Urinary bladder (tissue), 4 donors: ENCODE data around the gene WDR70. TPM values are rescaled to one million over a fixed set of nuclear protein-coding genes. Genes with fewer than 3 reads are reported as not detected.
"Not testable (repeated sequence)": the region's sequence is repeated elsewhere in the genome, so short reads cannot be mapped to it uniquely, and the experiment has no call there.

Experiments used
- DNase-seq: peaks from one replicate; pipeline ENCODE4 v3.0.0-alpha.2; 2015; ENCODE audit errors: extremely low spot score
- H3K27ac ChIP-seq: one replicate; pipeline ENCODE4 v1.5.1; 2013; ENCODE audit warnings: low read depth, mild to moderate bottlenecking, moderate library complexity
- H3K36me3 ChIP-seq: one replicate; pipeline ENCODE4 v1.6.1; 2013; ENCODE audit warnings: mild to moderate bottlenecking, moderate library complexity; ENCODE audit not compliant: insufficient read depth
- H3K4me1 ChIP-seq: one replicate; pipeline ENCODE4 v1.6.1; 2013; ENCODE audit warnings: mild to moderate bottlenecking, moderate library complexity; ENCODE audit not compliant: insufficient read depth
- H3K4me3 ChIP-seq: one replicate; pipeline ENCODE4 v1.5.1; 2013; ENCODE audit warnings: low read depth, low read length
- WGBS: extraction: QIAGEN DNeasy Blood & Tissue Kit; methylation state at CpG from one replicate; pipeline ENCODE4 v1.1.7; 2013; 5-methylcytosine and 5-hydroxymethylcytosine counted together
- polyA plus RNA-seq: library from polyadenylated mRNA; stranded (reverse); fragments of 200-250 nt; gene quantifications from one replicate; pipeline ENCODE4 v1.2.3, GENCODE V29; 2013
- total RNA-seq: library from RNA; depleted of rRNA; stranded (reverse); fragments of >200 nt; gene quantifications from one replicate; pipeline ENCODE4 v1.2.3, GENCODE V29; 2014
- donor health status: healthy with polysubstance abuse.
- donor health status: healthy.

WDR70 gene
- total and polyA plus RNA-seq, 2 donors: 19.3 to 48.3 TPM

- not testable (repeated sequence) for DNase-seq, H3K27ac ChIP-seq
- WGBS: 94% methylated on average over 4 of the region's 4 CpGs
Measured at GRCh38 chr5:37679903-37680302, 300.8 kb downstream of the WDR70 start.

GRCh38 chr5:37683072-37683471 lies 304.0 kb downstream of the WDR70 start:
- Histone ChIP-seq H3K27ac (no peak overlapping the region), H3K4me3 (no peak overlapping the region), H3K36me3 (peaks cover 1% of the 10 kb centered on the region), H3K4me1 (no peaks in the 10 kb centered on the region)
- 92% methylated on average over 1 of the region's 1 CpG for WGBS
- DNase-seq: no peak

More at GRCh38 chr5:37679903-37680302, 300.8 kb downstream of the WDR70 start:
- H3K36me3 ChIP-seq, H3K4me3 ChIP-seq, H3K4me1 ChIP-seq: not testable (repeated sequence)

GRCh38 chr5:37685211-37685610 lies 306.1 kb downstream of the WDR70 start:
- no peak for DNase-seq
- WGBS: 95% methylated on average over 3 of the region's 3 CpGs
- H3K4me3 ChIP-seq: no peak overlapping the region

GRCh38 chr5:37685816-37686215 lies 306.7 kb downstream of the WDR70 start:
- DNase-seq: no peak
- H3K4me3 ChIP-seq: no peak overlapping the region
- WGBS: 96% methylated on average over 7 of the region's 7 CpGs
- no peak overlapping the region for H3K27ac ChIP-seq
- H3K36me3 ChIP-seq: peaks cover 1% of the 10 kb centered on the region
- H3K4me1 ChIP-seq: no peaks in the 10 kb centered on the region

More at GRCh38 chr5:37685211-37685610, 306.1 kb downstream of the WDR70 start:
- H3K27ac ChIP-seq: no peak overlapping the region
- H3K4me1 ChIP-seq: no peaks in the 10 kb centered on the region
- peaks cover 1% of the 10 kb centered on the region for H3K36me3 ChIP-seq

GRCh38 chr5:37688925-37689324 lies 309.8 kb downstream of the WDR70 start:
- WGBS: 93% methylated on average over 10 of the region's 10 CpGs
- H3K4me3 ChIP-seq, H3K27ac ChIP-seq, H3K36me3 ChIP-seq, DNase-seq, H3K4me1 ChIP-seq: not testable (repeated sequence)

GRCh38 chr5:37694333-37694732 lies 315.2 kb downstream of the WDR70 start:
- not testable (repeated sequence) for H3K4me1 ChIP-seq, DNase-seq, H3K36me3 ChIP-seq, H3K27ac ChIP-seq, H3K4me3 ChIP-seq
- WGBS: over 99% methylated on average over 5 of the region's 5 CpGs

- no peak for DNase-seq
- H3K4me1 ChIP-seq: no peaks in the 10 kb centered on the region
- H3K27ac ChIP-seq: no peak overlapping the region
- no peaks in the 10 kb centered on the region for H3K36me3 ChIP-seq
- no peak overlapping the region for H3K4me3 ChIP-seq
Measured at GRCh38 chr5:37694867-37695266, 315.7 kb downstream of the WDR70 start.

- H3K27ac ChIP-seq: no peak overlapping the region
- no peaks in the 10 kb centered on the region for H3K4me1 ChIP-seq
- H3K36me3 ChIP-seq: no peaks in the 10 kb centered on the region
- WGBS: 91% methylated on average over 3 of the region's 3 CpGs
- no peak for DNase-seq
- no peak overlapping the region for H3K4me3 ChIP-seq
Measured at GRCh38 chr5:37695647-37696046, 316.5 kb downstream of the WDR70 start.

- Histone ChIP-seq H3K4me3 (no peak overlapping the region), H3K4me1 (no peaks in the 10 kb centered on the region), H3K27ac (no peak overlapping the region), H3K36me3 (no peaks in the 10 kb centered on the region)
- 92% methylated on average over 5 of the region's 5 CpGs for WGBS
- no peak for DNase-seq
Measured at GRCh38 chr5:37696190-37697021, 317.3 kb downstream of the WDR70 start.

- WGBS: 49% methylated on average over 2 of the region's 2 CpGs
- DNase-seq: no peak
- Histone ChIP-seq H3K4me1 (no peaks in the 10 kb centered on the region), H3K36me3 (no peaks in the 10 kb centered on the region), H3K4me3 (no peak overlapping the region), H3K27ac (no peak overlapping the region)
Measured at GRCh38 chr5:37701868-37702267, 322.8 kb downstream of the WDR70 start.

GRCh38 chr5:37703841-37704241 lies 324.7 kb downstream of the WDR70 start:
- H3K27ac ChIP-seq: no peak overlapping the region
- H3K36me3 ChIP-seq: no peaks in the 10 kb centered on the region
- H3K4me1 ChIP-seq: no peaks in the 10 kb centered on the region
- DNase-seq: no peak
- 86% methylated on average over 4 of the region's 4 CpGs for WGBS
- H3K4me3 ChIP-seq: no peak overlapping the region

GRCh38 chr5:37704406-37704805 lies 325.3 kb downstream of the WDR70 start:
- H3K4me1 ChIP-seq: no peaks in the 10 kb centered on the region

GRCh38 chr5:37709020-37709419 lies 329.9 kb downstream of the WDR70 start:
- DNase-seq: no peak
- H3K4me3 ChIP-seq: no peak overlapping the region
- no peak overlapping the region for H3K27ac ChIP-seq
- H3K4me1 ChIP-seq: no peaks in the 10 kb centered on the region
- no peaks in the 10 kb centered on the region for H3K36me3 ChIP-seq

More at GRCh38 chr5:37704406-37704805, 325.3 kb downstream of the WDR70 start:
- no peak overlapping the region for H3K27ac ChIP-seq
- DNase-seq: no peak
- no peak overlapping the region for H3K4me3 ChIP-seq
- WGBS: 91% methylated on average over 5 of the region's 5 CpGs
- no peaks in the 10 kb centered on the region for H3K36me3 ChIP-seq

GRCh38 chr5:37710965-37711364 lies 331.8 kb downstream of the WDR70 start:
- Histone ChIP-seq H3K4me1 (no peaks in the 10 kb centered on the region), H3K36me3 (no peaks in the 10 kb centered on the region), H3K27ac (no peak overlapping the region), H3K4me3 (no peak overlapping the region)
- no peak for DNase-seq
- 80% methylated on average over 2 of the region's 2 CpGs for WGBS
